NCI-H748 treated with DMSO at 0.1 percent for 48 hours (cell line): ENCODE data around the gene NOX3.
"Not testable (repeated sequence)": the region's sequence is repeated elsewhere in the genome, so short reads cannot be mapped to it uniquely, and the experiment has no call there.

ENCODE experiments used
- DNase-seq: peaks from one replicate; lab custom pipeline; 2025; lab: John Stamatoyannopoulos, UW

The NOX3 gene

GRCh38 chr6:155455766-155456165, at the start of gene NOX3:
Gene NOX3 (minus strand): TSS chr6:155455839. CDS start chr6:155455800, 39 bp downstream.
- DNase-seq: no peak

GRCh38 chr6:155504848-155505607, 49.4 kb upstream of the NOX3 start:
- DNase-seq: no peak

GRCh38 chr6:155502393-155502792, 46.8 kb upstream of the NOX3 start:
- DNase-seq: no peak

GRCh38 chr6:155499574-155499973, 43.9 kb upstream of the NOX3 start:
- no peak for DNase-seq

- DNase-seq: no peak
These were observed 42.7 kb upstream of the NOX3 start for GRCh38 chr6:155498370-155498769.

- no peak for DNase-seq
These were observed 41.6 kb upstream of the NOX3 start for GRCh38 chr6:155497273-155497672.

GRCh38 chr6:155495011-155495768, 39.6 kb upstream of the NOX3 start:
- no peak for DNase-seq

- DNase-seq: no peak
These were observed 38.1 kb upstream of the NOX3 start for GRCh38 chr6:155493694-155494143.

- no peak for DNase-seq
These were observed 37.5 kb upstream of the NOX3 start for GRCh38 chr6:155493026-155493693.

GRCh38 chr6:155492061-155492735, 36.6 kb upstream of the NOX3 start:
- DNase-seq: no peak

- no peak for DNase-seq
These were observed 35.8 kb upstream of the NOX3 start for GRCh38 chr6:155491421-155491820.

GRCh38 chr6:155488197-155488596, 32.6 kb upstream of the NOX3 start:
- DNase-seq: not testable (repeated sequence)

- no peak for DNase-seq
These were observed 31.9 kb upstream of the NOX3 start for GRCh38 chr6:155487371-155488130.

- DNase-seq: no peak
These were observed 31.2 kb upstream of the NOX3 start for GRCh38 chr6:155486721-155487294.

- no peak for DNase-seq
These were observed 30.1 kb upstream of the NOX3 start for GRCh38 chr6:155485756-155486155.

- no peak for DNase-seq
These were observed 28.2 kb upstream of the NOX3 start for GRCh38 chr6:155483858-155484257.

- no peak for DNase-seq
These were observed 25.6 kb upstream of the NOX3 start for GRCh38 chr6:155481215-155481614.

GRCh38 chr6:155473741-155474140, 18.1 kb upstream of the NOX3 start:
- no peak for DNase-seq

GRCh38 chr6:155472886-155473285, 17.2 kb upstream of the NOX3 start:
- no peak for DNase-seq

GRCh38 chr6:155470979-155471616, 15.5 kb upstream of the NOX3 start:
- not testable (repeated sequence) for DNase-seq
